Hepatocyte (in vitro differentiated cells): ENCODE data around the gene DISP1.

Experiments used
- EZH2 ChIP-seq: fragments of 200-600 bp; sonication (generic); IDR thresholded peaks from 2 replicates; pipeline ENCODE4 v1.6.1; 2016; ENCODE audit warnings: antibody characterized with exemption, mild to moderate bottlenecking, borderline replicate concordance
- EZH2phosphoT487 ChIP-seq: fragments of 200-600 bp; sonication (generic); IDR thresholded peaks from one replicate; pipeline ENCODE4 v1.6.1; 2018; ENCODE audit warnings: antibody characterized with exemption, mild to moderate bottlenecking, low read depth, moderate library complexity; ENCODE audit not compliant: unreplicated experiment, severe bottlenecking
- TF ChIP-seq, protein P1 (sequence below): fragments of 200-600 bp; sonication (generic); IDR thresholded peaks from 2 replicates; pipeline ENCODE4 v1.5.1; 2016; ENCODE audit warnings: antibody characterized with exemption, mild to moderate bottlenecking; ENCODE audit not compliant: poor library complexity

DNA sequence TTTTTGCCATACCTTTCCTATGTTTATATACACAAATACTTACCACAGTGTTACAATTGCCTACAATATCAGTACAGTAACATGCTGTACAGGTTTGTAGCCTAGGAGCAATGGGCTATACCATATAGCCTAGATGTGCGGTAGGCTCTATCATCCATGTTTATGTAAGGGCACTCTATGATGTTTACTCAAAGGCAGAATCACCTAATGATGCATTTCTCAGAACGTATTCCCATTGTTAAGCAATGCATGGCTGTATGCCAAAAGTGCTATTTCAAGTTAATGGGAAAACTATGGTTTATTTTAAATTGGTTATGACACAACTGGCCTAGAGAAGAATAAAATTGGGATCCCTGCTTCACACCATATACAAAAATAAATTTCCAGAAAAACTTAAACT lies 36.9 kb upstream of the DISP1 start:
- TF ChIP-seq, protein P1, sequence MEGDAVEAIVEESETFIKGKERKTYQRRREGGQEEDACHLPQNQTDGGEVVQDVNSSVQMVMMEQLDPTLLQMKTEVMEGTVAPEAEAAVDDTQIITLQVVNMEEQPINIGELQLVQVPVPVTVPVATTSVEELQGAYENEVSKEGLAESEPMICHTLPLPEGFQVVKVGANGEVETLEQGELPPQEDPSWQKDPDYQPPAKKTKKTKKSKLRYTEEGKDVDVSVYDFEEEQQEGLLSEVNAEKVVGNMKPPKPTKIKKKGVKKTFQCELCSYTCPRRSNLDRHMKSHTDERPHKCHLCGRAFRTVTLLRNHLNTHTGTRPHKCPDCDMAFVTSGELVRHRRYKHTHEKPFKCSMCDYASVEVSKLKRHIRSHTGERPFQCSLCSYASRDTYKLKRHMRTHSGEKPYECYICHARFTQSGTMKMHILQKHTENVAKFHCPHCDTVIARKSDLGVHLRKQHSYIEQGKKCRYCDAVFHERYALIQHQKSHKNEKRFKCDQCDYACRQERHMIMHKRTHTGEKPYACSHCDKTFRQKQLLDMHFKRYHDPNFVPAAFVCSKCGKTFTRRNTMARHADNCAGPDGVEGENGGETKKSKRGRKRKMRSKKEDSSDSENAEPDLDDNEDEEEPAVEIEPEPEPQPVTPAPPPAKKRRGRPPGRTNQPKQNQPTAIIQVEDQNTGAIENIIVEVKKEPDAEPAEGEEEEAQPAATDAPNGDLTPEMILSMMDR: no peak
- no peak for TF ChIP-seq EZH2
- no peak for TF ChIP-seq EZH2phosphoT487
